ENCODE measurements around the gene ZGPAT.
A peak's percentile ranks its signal among the peaks of the same experiment; 100 is the strongest.
"Not testable (repeated sequence)": the region's sequence is repeated elsewhere in the genome, so short reads cannot be mapped to it uniquely, and the experiment has no call there.

The ZGPAT gene

DNA sequence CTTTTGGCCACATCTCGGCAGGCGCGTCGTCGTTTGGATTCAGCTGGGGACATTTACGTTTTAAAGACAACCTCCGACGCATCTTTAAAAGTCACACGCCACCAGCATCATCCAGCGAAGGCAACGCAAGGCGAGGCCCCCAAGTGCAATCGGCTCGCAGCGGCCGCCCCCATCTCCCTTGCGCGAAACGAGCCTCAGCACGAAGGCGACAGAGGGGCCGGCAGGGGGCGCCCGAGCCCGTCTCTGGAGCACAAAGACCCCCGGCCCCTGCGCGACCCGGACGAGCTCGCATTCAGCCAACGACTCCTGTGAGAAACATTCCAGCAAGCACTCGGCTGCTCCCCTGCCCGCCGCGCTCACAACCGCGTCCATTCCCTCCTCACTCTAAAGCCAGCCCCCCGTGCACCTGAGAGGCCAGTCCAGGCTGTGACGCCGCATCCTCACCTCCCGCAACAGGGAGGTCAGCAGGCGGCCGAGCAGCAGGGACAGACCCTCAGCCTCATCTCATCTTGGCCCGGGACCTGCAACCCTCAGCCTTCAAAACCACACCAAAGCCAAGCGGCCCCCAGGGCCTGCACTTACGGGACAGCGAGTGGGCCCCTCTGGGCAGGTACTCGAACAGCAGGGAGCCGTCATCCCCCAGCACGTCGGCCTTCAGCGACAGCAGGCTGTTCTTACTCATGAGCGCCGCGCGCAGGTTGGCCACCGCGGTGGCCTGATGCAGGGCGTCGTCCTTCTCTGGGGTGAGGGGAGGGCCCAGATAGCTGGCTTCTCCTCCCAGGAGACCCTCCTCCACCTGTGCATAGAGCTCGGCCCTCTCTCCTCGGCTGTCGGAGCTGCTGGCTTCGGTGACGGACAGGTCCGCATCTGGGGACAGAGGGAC is 67.5 kb downstream of the ZGPAT start:
- Histone ChIP-seq H3K4me3 (peak overlapping the region in 7 of 10 experiments; percentile 18 to 49 (median 28); a peak in 8 of 20 replicates), H3K4me2 (peak overlapping the region; percentile 61 to 83 (median 75)), H3K9me3 (replicated peaks in 1 of 11) (peaks cover 0 to 11% (median 0%) of the 10 kb centered on the region in 11 experiments; a peak in 3 of 22 replicates), H3K9ac (peak overlapping the region in 10 of 11 experiments; percentile 8 to 64 (median 34); a peak in 16 of 22 replicates), H3K36me3 (peaks cover 0 to 34% (median 0%) of the 10 kb centered on the region in 11 experiments; a peak in 3 of 22 replicates), H3K4me1 (peaks cover 12 to 33% (median 27%) of the 10 kb centered on the region in 10 experiments; a peak in 19 of 20 replicates), H3K27me3 (peaks cover 0 to 5% (median 0%) of the 10 kb centered on the region in 11 experiments; a peak in 3 of 22 replicates), H4K20me1 (peaks cover 0 to 74% (median 0%) of the 10 kb centered on the region in 11 experiments; a peak in 6 of 22 replicates), H3K27ac (peak overlapping the region in 1 of 11 experiments; percentile 17; a peak in 1 of 22 replicates)
- no peak for TF ChIP-seq Cebpa-rat (IDR thresholded peaks at IDR 0.05)

DNA sequence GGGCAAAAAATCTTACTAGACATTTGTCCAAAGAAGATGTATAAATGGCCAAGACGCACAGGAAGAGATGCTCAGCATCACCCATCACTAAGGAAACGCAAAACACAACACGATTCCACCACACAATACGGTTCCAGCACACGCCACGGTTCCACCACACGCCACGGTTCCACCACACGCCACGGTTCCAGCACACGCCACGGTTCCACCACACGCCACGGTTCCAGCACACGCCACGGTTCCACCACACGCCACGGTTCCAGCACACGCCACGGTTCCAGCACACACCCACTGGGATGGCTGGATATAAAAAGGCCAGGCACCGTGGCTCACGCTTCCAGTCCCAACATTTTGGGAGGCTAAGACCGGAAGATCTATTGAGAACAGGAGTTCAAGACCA is 69.0 kb downstream of the ZGPAT start:
- Histone ChIP-seq H3K4me1 (peaks cover 12 to 40% (median 35%) of the 10 kb centered on the region in 10 experiments; a peak in 19 of 20 replicates), H4K20me1 (peaks cover 0 to 76% (median 0%) of the 10 kb centered on the region in 11 experiments; a peak in 6 of 22 replicates), H3K9me3 (replicated peaks in 1 of 11) (peaks cover 0 to 11% (median 0%) of the 10 kb centered on the region in 11 experiments; a peak in 3 of 22 replicates), H3K36me3 (peaks cover 0 to 20% (median 0%) of the 10 kb centered on the region in 11 experiments; a peak in 2 of 22 replicates)
- H3K27ac ChIP-seq, H3K9ac ChIP-seq, H3K4me3 ChIP-seq, H3K27me3 ChIP-seq, H3K4me2 ChIP-seq: not testable (repeated sequence)

DNA sequence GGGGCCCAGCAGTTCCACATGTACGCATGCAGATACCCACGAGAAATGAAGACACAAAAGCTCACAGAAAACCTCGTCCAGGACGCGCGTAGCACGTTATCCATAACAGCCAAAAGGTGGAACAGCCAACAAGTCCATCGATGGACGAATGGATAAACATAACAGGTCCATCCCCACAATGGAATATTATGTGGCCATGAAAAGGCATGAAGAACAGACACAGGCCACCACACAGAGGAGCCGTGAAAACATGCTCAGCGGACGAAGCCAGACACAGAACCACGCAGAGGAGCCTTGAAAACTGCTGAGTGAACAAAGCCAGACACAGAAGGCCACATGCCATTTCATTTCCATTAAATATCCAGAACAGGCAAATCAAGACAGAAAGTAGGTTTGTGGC is 69.8 kb downstream of the ZGPAT start:
- TF ChIP-seq Cebpa-rat (IDR thresholded peaks at IDR 0.05), result no peak
- H3K4me2 ChIP-seq, result no peak overlapping the region
- peaks cover 0 to 79% (median 0%) of the 10 kb centered on the region in 11 experiments; a peak in 6 of 22 replicates for H4K20me1 ChIP-seq
- peaks cover 0 to 5% (median 0%) of the 10 kb centered on the region in 11 experiments; a peak in 3 of 22 replicates for H3K27me3 ChIP-seq
- H3K9me3 ChIP-seq (replicated peaks in 1 of 11), result peaks cover 0 to 11% (median 0%) of the 10 kb centered on the region in 11 experiments; a peak in 3 of 22 replicates
- H3K36me3 ChIP-seq, result peaks cover 0 to 20% (median 0%) of the 10 kb centered on the region in 11 experiments; a peak in 2 of 22 replicates
- no peak overlapping the region for H3K9ac ChIP-seq
- no peak overlapping the region for H3K27ac ChIP-seq
- peaks cover 12 to 47% (median 41%) of the 10 kb centered on the region in 10 experiments; a peak in 19 of 20 replicates for H3K4me1 ChIP-seq
- H3K4me3 ChIP-seq, result no peak overlapping the region

DNA sequence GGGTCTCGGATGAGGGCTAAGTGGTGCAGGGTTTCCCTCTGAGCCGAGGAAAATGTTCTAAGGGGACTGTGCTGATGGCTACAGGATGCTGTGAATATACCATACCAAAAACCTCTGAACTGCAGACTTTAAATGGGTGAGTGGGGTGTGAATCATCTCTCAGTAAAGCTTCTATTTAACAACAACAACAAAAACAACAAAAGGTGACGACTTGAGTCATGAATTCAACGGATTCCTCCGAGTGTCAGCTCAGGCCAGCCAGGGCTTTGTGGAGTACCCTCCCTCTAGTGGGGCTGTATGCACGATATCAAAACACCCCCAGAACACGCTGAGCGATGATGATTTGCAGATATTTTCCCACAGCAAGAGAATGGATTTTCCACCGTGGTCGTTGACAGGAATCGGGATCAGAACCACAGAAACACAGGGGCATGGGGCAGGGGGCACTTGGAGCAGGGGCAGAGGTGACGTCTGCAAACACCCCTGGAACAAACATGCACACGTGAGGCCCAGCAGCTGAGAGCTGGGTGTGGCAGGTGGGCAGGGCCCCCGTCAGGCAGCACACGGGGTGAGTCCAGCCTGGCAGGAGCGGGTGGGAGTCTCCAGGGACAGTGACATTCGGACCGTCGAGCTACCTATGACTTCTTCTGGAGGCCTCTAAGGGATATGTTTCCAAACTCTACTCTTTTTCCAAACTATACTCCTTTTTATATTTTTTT is 70.4 kb downstream of the ZGPAT start:
- no peak for TF ChIP-seq Cebpa-rat (IDR thresholded peaks at IDR 0.05)
- Histone ChIP-seq H3K4me1 (peaks cover 12 to 49% (median 40%) of the 10 kb centered on the region in 10 experiments; a peak in 19 of 20 replicates), H3K27me3 (peaks cover 0 to 5% (median 0%) of the 10 kb centered on the region in 11 experiments; a peak in 3 of 22 replicates), H3K36me3 (peaks cover 0 to 20% (median 0%) of the 10 kb centered on the region in 11 experiments; a peak in 2 of 22 replicates), H3K27ac (no peak overlapping the region), H3K4me2 (no peak overlapping the region), H3K9me3 (replicated peaks in 1 of 11) (peaks cover 0 to 11% (median 0%) of the 10 kb centered on the region in 11 experiments; a peak in 3 of 22 replicates), H4K20me1 (peaks cover 0 to 77% (median 0%) of the 10 kb centered on the region in 11 experiments; a peak in 6 of 22 replicates), H3K9ac (no peak overlapping the region), H3K4me3 (no peak overlapping the region)

DNA sequence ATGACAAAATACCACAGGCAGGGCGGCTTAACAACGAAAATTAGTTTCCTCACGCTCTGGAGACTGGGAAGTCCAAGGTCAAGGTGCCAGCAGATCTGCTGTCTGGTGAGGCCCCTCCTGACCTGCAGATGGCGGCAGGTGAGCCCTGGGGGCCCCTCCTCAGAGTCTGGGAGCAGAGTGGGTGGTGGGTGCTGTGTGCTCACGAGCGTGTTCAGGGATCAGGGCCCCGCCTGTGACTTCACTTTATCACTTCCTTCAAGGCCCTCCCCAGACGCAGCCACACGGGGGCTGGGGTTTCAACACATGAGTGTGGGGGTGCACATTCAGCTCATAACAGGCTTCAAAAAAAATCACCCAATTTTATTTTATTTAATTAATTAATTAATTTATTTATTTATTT is 71.0 kb downstream of the ZGPAT start:
- Histone ChIP-seq H3K4me2 (no peak overlapping the region), H3K4me3 (no peak overlapping the region), H4K20me1 (peaks cover 0 to 78% (median 0%) of the 10 kb centered on the region in 11 experiments; a peak in 6 of 22 replicates), H3K9me3 (replicated peaks in 1 of 11) (peaks cover 0 to 11% (median 0%) of the 10 kb centered on the region in 11 experiments; a peak in 3 of 22 replicates), H3K9ac (no peak overlapping the region), H3K27ac (no peak overlapping the region), H3K4me1 (peaks cover 12 to 48% (median 36%) of the 10 kb centered on the region in 10 experiments; a peak in 19 of 20 replicates), H3K27me3 (peaks cover 0 to 5% (median 0%) of the 10 kb centered on the region in 11 experiments; a peak in 3 of 22 replicates), H3K36me3 (peaks cover 0 to 20% (median 0%) of the 10 kb centered on the region in 11 experiments; a peak in 2 of 22 replicates)
- TF ChIP-seq Cebpa-rat (IDR thresholded peaks at IDR 0.05), result no peak

DNA sequence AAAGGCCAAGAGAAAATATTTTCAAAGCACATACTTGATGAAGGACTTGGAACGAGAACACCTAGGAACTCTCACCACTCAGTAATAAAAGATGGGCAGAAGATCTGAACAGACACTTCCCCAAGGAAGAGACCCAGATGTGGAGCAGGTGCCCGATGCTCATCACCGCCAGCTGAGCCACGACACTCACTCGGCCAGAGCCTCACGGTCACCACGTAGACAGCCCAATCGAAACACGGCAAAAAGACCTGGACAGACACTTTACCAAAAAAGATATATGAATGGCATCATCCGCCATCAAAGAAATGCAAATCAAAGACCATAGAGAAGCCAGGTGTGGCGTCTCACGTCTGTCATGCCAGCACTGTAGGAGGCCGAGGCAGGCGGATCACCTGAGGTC is 73.3 kb downstream of the ZGPAT start:
- H4K20me1 ChIP-seq, result peaks cover 0 to 76% (median 0%) of the 10 kb centered on the region in 11 experiments; a peak in 3 of 22 replicates
- peaks cover 0 to 51% (median 38%) of the 10 kb centered on the region in 10 experiments; a peak in 17 of 20 replicates for H3K4me1 ChIP-seq
- no peak overlapping the region for H3K4me3 ChIP-seq
- H3K27ac ChIP-seq, result no peak overlapping the region
- peaks cover 0 to 11% (median 0%) of the 10 kb centered on the region in 11 experiments; a peak in 3 of 22 replicates for H3K9me3 ChIP-seq (replicated peaks in 1 of 11)
- peak overlapping the region in 5 of 11 experiments; percentile 4 to 62 (median 18); a peak in 6 of 22 replicates for H3K4me2 ChIP-seq
- H3K36me3 ChIP-seq, result peaks cover 0 to 11% (median 0%) of the 10 kb centered on the region in 11 experiments; a peak in 3 of 22 replicates
- TF ChIP-seq Cebpa-rat (IDR thresholded peaks at IDR 0.05), result no peak
- no peaks in the 10 kb centered on the region for H3K27me3 ChIP-seq
- no peak overlapping the region for H3K9ac ChIP-seq

DNA sequence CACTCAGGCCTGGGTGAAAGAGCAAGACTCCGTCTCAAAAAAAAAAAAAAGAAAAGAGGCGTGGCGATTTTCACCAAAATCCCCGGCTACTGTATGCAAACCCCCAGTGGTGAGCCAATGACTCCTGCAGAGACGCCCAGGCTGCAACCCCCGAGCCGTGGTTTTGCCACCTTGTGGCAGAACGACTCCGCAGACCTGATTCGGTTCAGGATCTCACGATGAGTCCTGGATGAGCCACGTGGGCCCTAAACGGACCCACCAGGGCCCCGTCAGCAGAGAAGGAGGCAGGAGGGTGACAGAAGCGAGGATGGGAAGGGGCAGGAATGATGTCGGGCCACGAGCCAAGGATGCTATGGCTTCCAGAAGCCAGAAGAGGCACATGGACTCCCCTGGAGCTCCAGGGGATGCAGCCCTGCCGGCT is 74.2 kb downstream of the ZGPAT start:
- Histone ChIP-seq H4K20me1 (peaks cover 0 to 72% (median 0%) of the 10 kb centered on the region in 11 experiments; a peak in 4 of 22 replicates), H3K36me3 (peaks cover 0 to 9% (median 0%) of the 10 kb centered on the region in 11 experiments; a peak in 3 of 22 replicates), H3K4me3 (no peak overlapping the region), H3K4me2 (peak overlapping the region in 10 of 11 experiments; percentile 4 to 62 (median 26); a peak in 14 of 22 replicates), H3K4me1 (peaks cover 9 to 60% (median 47%) of the 10 kb centered on the region in 10 experiments), H3K9ac (no peak overlapping the region), H3K9me3 (replicated peaks in 1 of 11) (peaks cover 0 to 7% (median 0%) of the 10 kb centered on the region in 11 experiments; a peak in 3 of 22 replicates), H3K27ac (no peak overlapping the region), H3K27me3 (no peaks in the 10 kb centered on the region)
- no peak for TF ChIP-seq Cebpa-rat (IDR thresholded peaks at IDR 0.05)

DNA sequence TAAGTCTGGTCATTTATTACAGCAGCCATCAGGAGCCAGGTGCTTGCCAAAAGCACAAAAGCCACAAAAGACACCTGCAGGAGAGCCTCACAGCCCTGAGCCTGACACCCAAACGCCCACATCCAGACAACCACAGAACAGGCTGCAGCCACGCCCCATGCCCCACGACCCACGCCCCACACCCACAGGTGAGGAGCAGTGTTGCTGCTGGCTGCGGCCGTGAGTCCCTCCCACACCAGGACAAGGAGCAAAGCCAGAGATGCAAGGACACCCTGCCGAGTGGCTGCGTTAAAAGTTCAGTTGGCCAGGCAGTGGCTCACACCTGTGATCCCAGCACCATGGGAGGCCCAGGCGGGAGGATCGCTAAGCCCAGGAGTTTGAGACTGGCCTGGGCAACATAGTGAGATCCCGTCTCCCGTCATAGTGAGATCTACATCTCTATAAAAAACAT is 74.7 kb downstream of the ZGPAT start:
- H3K4me3 ChIP-seq, result no peak overlapping the region
- peak overlapping the region in 7 of 11 experiments; percentile 4 to 62 (median 24); a peak in 9 of 22 replicates for H3K4me2 ChIP-seq
- H3K9ac ChIP-seq, result no peak overlapping the region
- H3K27ac ChIP-seq, result no peak overlapping the region
- TF ChIP-seq Cebpa-rat (IDR thresholded peaks at IDR 0.05), result no peak
- no peaks in the 10 kb centered on the region for H3K27me3 ChIP-seq
- peaks cover 0 to 2% (median 0%) of the 10 kb centered on the region in 11 experiments; a peak in 2 of 22 replicates for H3K9me3 ChIP-seq (replicated peaks in 1 of 11)
- H4K20me1 ChIP-seq, result peaks cover 0 to 70% (median 0%) of the 10 kb centered on the region in 11 experiments; a peak in 4 of 22 replicates
- peaks cover 14 to 65% (median 52%) of the 10 kb centered on the region in 10 experiments for H3K4me1 ChIP-seq
- H3K36me3 ChIP-seq, result peaks cover 0 to 6% (median 0%) of the 10 kb centered on the region in 11 experiments; a peak in 2 of 22 replicates
